Measurements from ENCODE around the gene CACNA1C. TPM values are rescaled to one million over a fixed set of nuclear protein-coding genes. Genes with fewer than 3 reads are reported as not detected.
A peak's percentile ranks its signal among the peaks of the same experiment; 100 is the strongest.

Gene CACNA1C
- total and polyA plus RNA-seq, 2 donors: 0.71 TPM

DNA sequence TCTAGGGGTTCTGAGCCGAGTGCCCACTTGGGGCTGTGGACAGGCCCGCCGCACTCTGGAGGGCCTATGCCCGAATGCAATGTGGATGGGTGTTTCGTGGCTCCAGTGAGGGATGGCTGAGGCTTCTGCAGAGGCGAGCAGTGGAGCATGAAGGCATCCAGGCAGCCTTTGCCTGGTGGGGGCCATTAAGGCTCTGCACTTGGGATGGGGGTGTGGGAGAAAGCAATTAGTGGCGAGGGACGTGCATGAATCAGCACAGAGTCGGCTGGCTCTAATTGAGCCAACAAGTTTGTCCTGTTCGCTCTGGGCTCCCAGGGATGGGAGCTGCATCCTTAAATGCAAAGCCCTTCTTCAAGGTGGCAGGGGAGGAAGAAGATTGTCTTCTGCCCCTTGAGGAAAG lies 395.1 kb downstream of the CACNA1C start:
- no peak overlapping the region for H3K27ac ChIP-seq (ENCODE audit: low read depth in 1 of 2, low read length in 1 of 2)
- H3K27me3 ChIP-seq (ENCODE audit: control insufficient read depth in 2 of 2, insufficient read depth in 1 of 2, low read length in 1 of 2): no peaks in the 10 kb centered on the region
- H3K4me1 ChIP-seq (ENCODE audit: control insufficient read depth in 2 of 2, insufficient read depth in 2 of 2, low read length in 2 of 2): peaks cover 0 to 3% of the 10 kb centered on the region in 2 donors
- H3K9me3 ChIP-seq (ENCODE audit: control insufficient read depth in 2 of 2, insufficient read depth in 1 of 2, low read length in 1 of 2): no peaks in the 10 kb centered on the region
- DNase-seq (ENCODE audit: low read depth in 6 of 9, low spot score in 9 of 9): no peak
- WGBS: 90% methylated on average over 10 of the region's 10 CpGs
- H3K4me3 ChIP-seq (ENCODE audit: low read length in 2 of 2): no peak overlapping the region
- no peaks in the 10 kb centered on the region for H3K36me3 ChIP-seq (ENCODE audit: control insufficient read depth in 2 of 2, insufficient read depth in 2 of 2, low read length in 1 of 2)

GRCh38 chr12:2449586-2449985 lies 396.8 kb downstream of the CACNA1C start:
- Histone ChIP-seq H3K36me3 (ENCODE audit: control insufficient read depth in 2 of 2, insufficient read depth in 2 of 2, low read length in 1 of 2) (no peaks in the 10 kb centered on the region), H3K9me3 (ENCODE audit: control insufficient read depth in 2 of 2, insufficient read depth in 1 of 2, low read length in 1 of 2) (no peaks in the 10 kb centered on the region), H3K4me1 (ENCODE audit: control insufficient read depth in 2 of 2, insufficient read depth in 2 of 2, low read length in 2 of 2) (peaks cover 0 to 9% of the 10 kb centered on the region in 2 donors), H3K4me3 (ENCODE audit: low read length in 2 of 2) (no peak overlapping the region), H3K27me3 (ENCODE audit: control insufficient read depth in 2 of 2, insufficient read depth in 1 of 2, low read length in 1 of 2) (no peaks in the 10 kb centered on the region), H3K27ac (ENCODE audit: low read depth in 1 of 2, low read length in 1 of 2) (no peak overlapping the region)
- DNase-seq (ENCODE audit: low read depth in 6 of 9, low spot score in 9 of 9): peak in 1 of 9 donors; percentile 6
- 9% methylated on average over 6 of the region's 6 CpGs for WGBS

- no peak for DNase-seq (ENCODE audit: low read depth in 6 of 9, low spot score in 9 of 9)
- no peaks in the 10 kb centered on the region for H3K27me3 ChIP-seq (ENCODE audit: control insufficient read depth in 2 of 2, insufficient read depth in 1 of 2, low read length in 1 of 2)
- 91% methylated on average over 9 of the region's 9 CpGs for WGBS
- H3K4me3 ChIP-seq (ENCODE audit: low read length in 2 of 2): no peak overlapping the region
- H3K4me1 ChIP-seq (ENCODE audit: control insufficient read depth in 2 of 2, insufficient read depth in 2 of 2, low read length in 2 of 2): peaks cover 0 to 9% of the 10 kb centered on the region in 2 donors
- no peak overlapping the region for H3K27ac ChIP-seq (ENCODE audit: low read depth in 1 of 2, low read length in 1 of 2)
- no peaks in the 10 kb centered on the region for H3K36me3 ChIP-seq (ENCODE audit: control insufficient read depth in 2 of 2, insufficient read depth in 2 of 2, low read length in 1 of 2)
- no peaks in the 10 kb centered on the region for H3K9me3 ChIP-seq (ENCODE audit: control insufficient read depth in 2 of 2, insufficient read depth in 1 of 2, low read length in 1 of 2)
Measured at GRCh38 chr12:2450553-2450952, 397.8 kb downstream of the CACNA1C start.

DNA sequence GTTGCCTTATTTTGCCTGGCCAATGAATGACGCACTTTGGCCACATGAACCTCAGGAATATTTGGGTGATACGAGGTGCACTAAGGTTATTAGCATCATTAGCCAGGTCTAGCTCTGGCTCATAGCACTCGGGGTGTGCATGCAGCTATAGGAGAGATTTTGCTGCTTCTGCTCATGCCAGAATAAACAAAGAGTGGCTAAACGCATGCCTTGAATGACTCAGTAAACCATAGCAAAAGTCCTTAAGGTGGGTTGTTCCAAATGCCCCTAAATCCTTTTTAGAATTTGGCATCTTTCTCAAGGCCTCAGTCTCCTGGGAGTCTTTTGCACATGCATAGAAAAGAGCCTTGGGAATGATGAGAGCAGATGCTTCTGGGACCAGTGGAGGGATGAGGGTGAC lies 398.2 kb downstream of the CACNA1C start:
- no peak for DNase-seq (ENCODE audit: low read depth in 6 of 9, low spot score in 9 of 9)
- Histone ChIP-seq H3K27ac (ENCODE audit: low read depth in 1 of 2, low read length in 1 of 2) (no peak overlapping the region), H3K27me3 (ENCODE audit: control insufficient read depth in 2 of 2, insufficient read depth in 1 of 2, low read length in 1 of 2) (no peaks in the 10 kb centered on the region), H3K9me3 (ENCODE audit: control insufficient read depth in 2 of 2, insufficient read depth in 1 of 2, low read length in 1 of 2) (no peaks in the 10 kb centered on the region), H3K4me3 (ENCODE audit: low read length in 2 of 2) (no peak overlapping the region), H3K4me1 (ENCODE audit: control insufficient read depth in 2 of 2, insufficient read depth in 2 of 2, low read length in 2 of 2) (peaks cover 0 to 9% of the 10 kb centered on the region in 2 donors), H3K36me3 (ENCODE audit: control insufficient read depth in 2 of 2, insufficient read depth in 2 of 2, low read length in 1 of 2) (no peaks in the 10 kb centered on the region)
- WGBS: 98% methylated on average over 4 of the region's 4 CpGs

GRCh38 chr12:2451497-2451896 lies 398.7 kb downstream of the CACNA1C start:
- DNase-seq (ENCODE audit: low read depth in 6 of 9, low spot score in 9 of 9): no peak
- H3K27me3 ChIP-seq (ENCODE audit: control insufficient read depth in 2 of 2, insufficient read depth in 1 of 2, low read length in 1 of 2): no peaks in the 10 kb centered on the region
- H3K4me1 ChIP-seq (ENCODE audit: control insufficient read depth in 2 of 2, insufficient read depth in 2 of 2, low read length in 2 of 2): peaks cover 0 to 9% of the 10 kb centered on the region in 2 donors
- 93% methylated on average over 5 of the region's 5 CpGs for WGBS
- no peaks in the 10 kb centered on the region for H3K36me3 ChIP-seq (ENCODE audit: control insufficient read depth in 2 of 2, insufficient read depth in 2 of 2, low read length in 1 of 2)
- no peak overlapping the region for H3K27ac ChIP-seq (ENCODE audit: low read depth in 1 of 2, low read length in 1 of 2)
- no peaks in the 10 kb centered on the region for H3K9me3 ChIP-seq (ENCODE audit: control insufficient read depth in 2 of 2, insufficient read depth in 1 of 2, low read length in 1 of 2)
- no peak overlapping the region for H3K4me3 ChIP-seq (ENCODE audit: low read length in 2 of 2)

DNA sequence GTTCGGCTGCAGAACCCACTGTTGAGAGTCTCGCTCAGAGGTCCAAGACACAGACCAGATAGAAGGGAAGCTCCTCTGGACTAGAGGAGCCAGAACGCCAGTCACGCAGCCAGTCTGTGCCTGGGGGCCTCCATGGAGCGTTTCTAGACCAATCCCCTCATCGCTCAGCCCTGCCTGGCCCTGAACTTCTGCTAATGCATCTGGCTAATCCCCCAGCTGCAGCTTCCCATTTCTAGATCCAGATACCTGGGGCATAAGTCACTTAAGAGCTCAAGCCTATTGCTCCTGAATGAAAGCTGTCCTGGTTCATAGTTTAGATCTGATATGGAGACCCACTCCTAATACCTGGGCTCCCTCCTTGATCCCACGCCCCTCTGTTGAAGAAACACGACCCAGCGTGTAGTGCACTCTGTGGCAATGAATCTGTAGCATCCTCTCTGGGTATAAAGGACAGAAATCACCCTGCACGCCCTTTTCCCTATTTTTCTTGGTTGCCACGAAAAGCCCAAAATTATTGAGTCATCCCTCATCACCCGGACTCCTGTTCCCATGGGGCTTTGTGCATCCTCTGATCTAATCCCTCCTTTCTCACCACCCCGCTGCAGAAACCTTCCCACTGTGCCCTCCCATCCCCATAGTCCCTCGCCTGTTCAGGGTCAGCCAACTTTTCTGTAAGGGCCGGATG lies 400.4 kb downstream of the CACNA1C start:
- Histone ChIP-seq H3K27me3 (ENCODE audit: control insufficient read depth in 2 of 2, insufficient read depth in 1 of 2, low read length in 1 of 2) (no peaks in the 10 kb centered on the region), H3K9me3 (ENCODE audit: control insufficient read depth in 2 of 2, insufficient read depth in 1 of 2, low read length in 1 of 2) (no peaks in the 10 kb centered on the region), H3K4me3 (ENCODE audit: low read length in 2 of 2) (no peak overlapping the region), H3K36me3 (ENCODE audit: control insufficient read depth in 2 of 2, insufficient read depth in 2 of 2, low read length in 1 of 2) (no peaks in the 10 kb centered on the region), H3K4me1 (ENCODE audit: control insufficient read depth in 2 of 2, insufficient read depth in 2 of 2, low read length in 2 of 2) (peaks cover 0 to 9% of the 10 kb centered on the region in 2 donors), H3K27ac (ENCODE audit: low read depth in 1 of 2, low read length in 1 of 2) (no peak overlapping the region)
- no peak for DNase-seq (ENCODE audit: low read depth in 6 of 9, low spot score in 9 of 9)
- 96% methylated on average over 15 of the region's 15 CpGs for WGBS

DNA sequence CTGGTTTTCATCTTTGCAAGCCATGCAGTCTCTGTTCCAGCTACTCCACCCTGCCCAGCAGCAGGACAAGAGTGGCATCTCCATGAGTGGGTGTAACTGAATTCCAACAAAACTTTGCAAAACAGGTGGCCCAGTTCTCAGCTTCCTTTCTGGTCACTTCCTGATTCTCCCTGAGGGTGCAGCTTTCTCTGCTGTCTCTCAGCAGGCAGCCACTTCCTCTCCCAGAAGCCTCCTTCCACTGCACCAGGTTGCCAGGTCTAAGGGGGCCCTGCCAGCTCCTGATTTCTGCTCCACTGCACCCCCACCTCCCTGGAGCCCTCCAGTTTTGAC lies 400.9 kb downstream of the CACNA1C start:
- peak in 2 of 9 donors; percentile 15 to 20 for DNase-seq (ENCODE audit: low read depth in 6 of 9, low spot score in 9 of 9)
- H3K36me3 ChIP-seq (ENCODE audit: control insufficient read depth in 2 of 2, insufficient read depth in 2 of 2, low read length in 1 of 2): no peaks in the 10 kb centered on the region
- peaks cover 0 to 9% of the 10 kb centered on the region in 2 donors for H3K4me1 ChIP-seq (ENCODE audit: control insufficient read depth in 2 of 2, insufficient read depth in 2 of 2, low read length in 2 of 2)
- no peaks in the 10 kb centered on the region for H3K27me3 ChIP-seq (ENCODE audit: control insufficient read depth in 2 of 2, insufficient read depth in 1 of 2, low read length in 1 of 2)
- no peak overlapping the region for H3K4me3 ChIP-seq (ENCODE audit: low read length in 2 of 2)
- no peaks in the 10 kb centered on the region for H3K9me3 ChIP-seq (ENCODE audit: control insufficient read depth in 2 of 2, insufficient read depth in 1 of 2, low read length in 1 of 2)
- no peak overlapping the region for H3K27ac ChIP-seq (ENCODE audit: low read depth in 1 of 2, low read length in 1 of 2)

DNA sequence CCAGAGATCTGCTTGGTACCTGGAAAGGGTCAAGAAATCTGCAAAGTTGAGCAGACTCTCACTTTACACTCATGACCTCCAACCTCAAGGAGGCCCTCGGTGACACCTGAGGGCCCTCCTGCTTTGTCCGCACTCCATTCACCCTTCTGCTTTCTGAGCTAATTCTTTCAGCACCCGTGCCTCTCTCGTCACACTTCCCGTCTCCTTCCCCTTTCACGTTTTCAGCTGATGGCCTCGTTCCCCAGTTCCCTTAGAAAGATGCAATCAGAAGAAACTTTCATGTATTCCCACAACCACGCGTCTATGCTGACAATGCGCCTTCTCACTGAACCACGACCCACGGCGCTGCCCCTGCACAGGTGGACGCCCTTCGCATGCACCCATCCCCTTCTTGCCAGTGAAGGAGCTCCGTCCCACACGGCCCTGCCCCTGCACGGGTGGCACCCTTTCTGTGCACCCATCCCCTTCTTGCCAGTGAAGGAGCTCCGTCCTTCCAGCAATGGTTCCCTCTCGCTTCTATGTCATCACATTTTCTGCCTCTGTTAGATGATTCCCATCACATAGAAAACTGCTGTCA lies 401.9 kb downstream of the CACNA1C start:
- DNase-seq (ENCODE audit: low read depth in 6 of 9, low spot score in 9 of 9): no peak
- Histone ChIP-seq H3K4me3 (ENCODE audit: low read length in 2 of 2) (no peak overlapping the region), H3K27me3 (ENCODE audit: control insufficient read depth in 2 of 2, insufficient read depth in 1 of 2, low read length in 1 of 2) (no peaks in the 10 kb centered on the region), H3K4me1 (ENCODE audit: control insufficient read depth in 2 of 2, insufficient read depth in 2 of 2, low read length in 2 of 2) (peaks cover 0 to 9% of the 10 kb centered on the region in 2 donors), H3K27ac (ENCODE audit: low read depth in 1 of 2, low read length in 1 of 2) (no peak overlapping the region), H3K36me3 (ENCODE audit: control insufficient read depth in 2 of 2, insufficient read depth in 2 of 2, low read length in 1 of 2) (no peaks in the 10 kb centered on the region), H3K9me3 (ENCODE audit: control insufficient read depth in 2 of 2, insufficient read depth in 1 of 2, low read length in 1 of 2) (no peaks in the 10 kb centered on the region)
- 86% methylated on average over 20 of the region's 20 CpGs for WGBS

DNA sequence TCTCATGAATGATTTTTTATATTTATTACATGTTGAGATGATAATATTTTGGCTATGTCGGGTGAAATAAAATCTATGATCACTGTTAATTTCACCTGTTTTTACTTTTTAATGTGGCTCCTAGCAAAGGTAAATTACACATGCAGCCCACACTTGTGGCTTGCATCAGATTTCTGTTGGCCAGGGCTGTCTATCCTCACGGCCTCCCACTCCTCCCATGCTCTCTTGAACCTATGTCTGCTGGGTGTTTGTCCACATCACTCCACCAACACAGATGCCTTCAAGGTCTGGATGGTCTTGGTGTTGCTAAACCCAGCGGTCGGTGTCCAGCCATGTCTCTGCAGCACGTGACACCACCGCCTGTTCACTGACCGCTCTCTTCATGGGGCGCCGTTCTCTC lies 402.6 kb downstream of the CACNA1C start:
- WGBS: 97% methylated on average over 9 of the region's 9 CpGs
- no peak overlapping the region for H3K27ac ChIP-seq (ENCODE audit: low read depth in 1 of 2, low read length in 1 of 2)
- H3K36me3 ChIP-seq (ENCODE audit: control insufficient read depth in 2 of 2, insufficient read depth in 2 of 2, low read length in 1 of 2): no peaks in the 10 kb centered on the region
- DNase-seq (ENCODE audit: low read depth in 6 of 9, low spot score in 9 of 9): no peak
- no peak overlapping the region for H3K4me3 ChIP-seq (ENCODE audit: low read length in 2 of 2)
- H3K9me3 ChIP-seq (ENCODE audit: control insufficient read depth in 2 of 2, insufficient read depth in 1 of 2, low read length in 1 of 2): no peaks in the 10 kb centered on the region
- no peaks in the 10 kb centered on the region for H3K27me3 ChIP-seq (ENCODE audit: control insufficient read depth in 2 of 2, insufficient read depth in 1 of 2, low read length in 1 of 2)
- peaks cover 0 to 13% of the 10 kb centered on the region in 2 donors for H3K4me1 ChIP-seq (ENCODE audit: control insufficient read depth in 2 of 2, insufficient read depth in 2 of 2, low read length in 2 of 2)

All from thymus (tissue), 11 donors.